Activated naive CD8-positive, alpha-beta T cell treated with anti-CD3 and anti-CD28 coated beads, Interleukin-2, amount 50 U/mL, for 16 hours (primary cell): ENCODE data around the gene BEND4.
"Not testable (repeated sequence)": the region's sequence is repeated elsewhere in the genome, so short reads cannot be mapped to it uniquely, and the experiment has no call there.

Experiments used
- DNase-seq: peaks from one replicate; pipeline ENCODE4 v3.0.0-alpha.2; 2020; ENCODE audit warnings: low read depth, low spot score

BEND4 gene

GRCh38 chr4:42152507-42153504 is at the start of gene BEND4:
TSS of gene BEND4 (minus strand) at chr4:42152655. CDS start at chr4:42152143, 512 bp downstream.
- no peak for DNase-seq

DNA sequence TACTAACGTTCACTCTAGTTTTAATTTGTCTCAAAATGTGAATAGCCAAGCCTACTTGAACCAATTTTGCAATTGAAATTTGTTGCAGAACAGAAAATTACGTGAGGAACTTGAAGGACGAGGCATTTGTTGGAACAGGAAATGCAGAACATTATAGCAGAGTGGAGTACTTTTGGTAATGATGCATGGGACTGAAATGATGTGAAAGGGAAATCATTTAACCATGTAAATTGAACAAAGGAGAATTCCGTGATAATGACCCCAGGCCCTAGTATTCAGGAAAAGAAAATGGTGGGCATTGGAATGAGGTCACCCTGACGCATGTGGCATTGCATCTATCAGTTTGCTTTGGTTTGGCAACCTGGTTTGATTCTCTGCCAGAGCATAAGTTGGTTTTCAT is 44.9 kb upstream of the BEND4 start:
- DNase-seq, result no peak

DNA sequence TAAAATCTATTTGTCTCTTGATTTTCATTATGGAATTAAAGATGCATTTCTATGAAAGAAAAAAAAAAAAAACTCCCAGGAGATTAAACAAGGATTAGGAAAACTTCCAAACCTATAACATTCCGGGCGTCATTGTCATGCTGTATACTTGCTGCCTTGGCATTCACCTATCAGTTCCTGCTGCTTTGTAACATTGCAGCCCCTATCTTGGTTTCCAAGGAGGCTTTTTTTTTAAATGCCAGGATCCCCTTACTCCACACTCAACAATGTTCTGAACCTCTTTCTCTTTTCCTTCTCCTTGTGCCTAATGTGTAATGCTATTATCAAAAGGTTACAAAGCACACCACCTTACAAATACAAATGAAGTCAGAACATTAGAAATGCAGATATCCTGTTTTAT is 20.5 kb upstream of the BEND4 start:
- DNase-seq, result no peak

DNA sequence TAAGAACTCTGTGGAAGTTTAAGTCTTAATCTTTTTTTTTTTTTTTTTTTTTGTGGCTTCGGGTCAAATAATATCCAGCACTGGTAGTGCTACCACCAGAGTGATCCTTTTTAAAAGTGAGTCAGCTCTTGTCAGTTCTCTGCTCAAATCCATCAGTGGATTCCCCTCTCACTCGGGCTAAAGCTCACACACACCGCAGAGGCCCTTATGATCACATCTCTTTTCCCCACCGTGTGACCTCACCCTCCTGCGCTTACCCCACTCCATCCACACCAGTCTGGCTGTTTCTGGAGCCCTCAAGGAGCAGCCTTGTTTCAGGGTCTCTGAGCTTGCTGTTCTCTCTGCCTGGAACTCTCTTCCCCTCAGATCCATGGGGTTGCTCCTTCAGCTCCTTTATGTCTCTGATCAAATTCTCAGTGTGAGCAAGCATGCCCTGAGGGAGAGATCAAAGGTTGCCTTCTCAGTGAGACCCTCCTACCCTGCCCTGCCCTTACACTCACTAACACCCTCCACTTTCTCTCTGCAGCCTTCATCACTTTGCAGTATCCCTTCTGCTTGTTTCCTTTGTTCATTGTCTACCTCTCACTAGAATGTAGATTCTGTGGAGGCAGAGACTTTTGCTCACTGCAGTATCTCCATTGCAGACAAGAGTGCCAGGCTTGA is 19.8 kb upstream of the BEND4 start:
- DNase-seq, result no peak

DNA sequence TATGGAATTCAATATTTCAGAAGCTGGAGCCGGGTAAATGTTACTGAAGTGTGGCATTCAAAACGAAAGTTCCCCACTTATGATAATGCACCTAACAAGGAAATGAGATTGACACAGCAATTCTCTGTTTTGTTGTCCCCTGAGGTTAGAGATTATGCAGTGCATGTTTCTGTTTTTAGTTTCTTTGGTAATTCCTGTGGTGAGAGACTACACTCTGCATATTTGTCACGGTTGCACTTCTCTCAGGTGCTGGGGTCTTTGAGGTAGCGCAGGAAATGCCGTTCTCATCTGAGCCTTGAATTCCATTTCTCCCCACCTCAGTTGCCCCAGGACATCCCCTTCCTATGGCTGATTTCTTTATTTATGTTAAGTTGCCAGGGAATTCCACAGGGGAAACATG is 15.3 kb upstream of the BEND4 start:
- no peak for DNase-seq

DNA sequence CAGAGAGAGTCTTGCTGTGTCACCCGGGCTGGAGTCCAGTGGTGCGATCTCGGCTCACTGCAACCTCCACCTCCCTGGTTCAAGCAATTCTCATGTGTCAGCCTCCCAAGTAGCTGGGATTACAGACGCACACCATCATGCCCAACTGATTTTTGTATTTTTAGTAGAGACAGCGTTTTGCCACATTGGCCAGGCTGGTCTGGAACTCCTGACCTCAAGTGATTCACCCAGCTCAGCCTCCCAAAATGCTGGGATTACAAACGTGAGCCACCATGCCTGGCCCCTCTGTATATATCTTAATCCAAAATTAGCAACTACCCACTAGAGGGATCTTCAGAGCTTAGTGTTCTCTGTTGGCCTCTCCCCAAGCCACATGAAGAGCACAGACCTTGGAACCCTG is 13.7 kb upstream of the BEND4 start:
- DNase-seq, result not testable (repeated sequence)

DNA sequence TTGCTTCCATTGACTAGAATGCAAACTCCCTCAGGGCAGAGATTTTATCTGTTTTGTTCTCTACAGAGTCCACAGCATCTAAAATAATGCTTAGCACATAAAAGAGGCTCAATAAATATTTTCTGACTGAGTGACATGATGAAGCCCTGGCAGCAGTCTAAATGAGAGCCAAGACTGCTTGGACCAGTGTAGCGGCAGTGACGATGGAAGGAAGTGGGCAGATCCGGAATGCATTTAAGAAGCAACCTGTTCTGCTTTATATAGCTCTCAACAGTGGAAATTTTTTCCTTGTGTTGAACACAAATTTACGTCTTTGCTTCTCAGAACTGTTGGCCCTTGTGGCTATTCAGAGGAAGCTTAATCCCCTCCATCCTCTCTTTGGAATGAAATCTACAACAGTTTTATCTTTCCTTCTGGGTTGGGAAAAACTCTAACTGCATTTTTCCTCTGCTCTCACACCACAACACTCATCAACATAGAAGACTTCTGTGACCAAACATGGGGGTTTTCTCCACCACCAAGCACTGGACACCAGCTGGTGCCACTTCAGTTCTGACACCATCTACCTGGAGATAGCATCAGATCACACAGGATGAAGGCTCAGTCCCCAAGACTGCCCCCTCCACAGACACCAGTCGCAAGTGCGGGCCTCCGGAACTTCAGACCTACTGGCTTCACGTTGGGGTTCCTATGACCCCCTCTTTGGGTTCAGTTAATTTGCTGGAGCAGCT is 7.0 kb upstream of the BEND4 start:
- DNase-seq, result no peak

- no peak for DNase-seq
These were observed 618 bp downstream of the BEND4 start for GRCh38 chr4:42151568-42152506.

- DNase-seq, result no peak
These were observed 1.5 kb downstream of the BEND4 start for GRCh38 chr4:42150653-42151567.

DNA sequence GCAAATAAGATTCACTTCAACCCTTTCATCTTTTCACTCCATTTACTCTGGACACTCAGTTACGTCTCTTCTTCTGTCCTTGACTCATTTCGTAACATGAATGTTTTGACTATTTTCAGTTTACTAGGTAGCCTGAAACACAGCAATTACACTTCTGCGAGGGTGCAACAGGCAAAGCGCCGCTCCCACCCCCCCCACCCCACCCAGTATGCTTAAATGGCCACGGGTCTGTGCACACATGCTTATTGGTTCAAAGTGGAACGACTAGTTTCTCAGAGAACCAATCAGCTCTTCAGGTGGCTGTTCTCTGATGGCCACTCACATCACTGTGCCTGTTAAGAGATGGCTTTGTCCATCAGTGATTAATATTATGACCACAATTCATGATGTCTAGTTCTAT is 3.5 kb downstream of the BEND4 start:
- no peak for DNase-seq

- no peak for DNase-seq
These were observed 4.0 kb downstream of the BEND4 start for GRCh38 chr4:42148425-42148824.

DNA sequence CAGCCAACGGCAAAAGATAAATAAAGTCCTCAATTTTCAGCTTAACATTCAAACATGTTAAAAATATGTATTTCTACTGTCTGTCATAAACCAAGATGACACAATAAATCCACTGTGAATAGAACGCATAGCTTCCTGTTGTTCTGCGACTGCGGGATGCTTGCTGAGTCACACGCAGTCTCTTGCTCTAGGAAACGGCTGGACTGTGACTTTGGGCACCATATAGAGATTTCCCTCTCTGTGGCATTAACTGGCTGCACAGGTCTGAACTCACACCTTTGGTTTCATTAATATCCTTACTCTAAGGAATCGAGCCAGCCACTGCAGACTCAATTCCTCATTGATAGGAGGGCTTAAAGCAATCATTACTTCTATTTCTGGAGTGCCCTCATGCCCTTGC is 8.4 kb downstream of the BEND4 start:
- no peak for DNase-seq

DNA sequence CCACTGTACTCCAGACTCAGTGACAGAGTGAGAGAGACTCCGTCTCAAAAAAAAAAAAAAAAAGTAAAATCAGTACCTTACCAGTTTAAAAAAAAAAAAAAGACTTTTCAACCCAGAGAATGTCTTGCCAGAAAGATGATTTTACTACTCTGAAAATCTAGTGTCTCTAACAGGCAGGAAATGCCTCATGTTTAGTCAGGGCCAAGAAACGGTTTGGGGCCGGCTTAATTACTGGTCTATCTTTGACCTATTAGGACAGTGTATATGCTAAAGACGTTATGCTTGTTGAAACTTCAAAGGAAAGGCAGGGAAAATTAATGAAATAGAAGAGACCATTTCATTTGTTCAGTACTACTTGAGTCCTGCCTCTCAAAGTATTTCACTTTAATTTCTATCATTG is 9.9 kb downstream of the BEND4 start:
- DNase-seq, result no peak

DNA sequence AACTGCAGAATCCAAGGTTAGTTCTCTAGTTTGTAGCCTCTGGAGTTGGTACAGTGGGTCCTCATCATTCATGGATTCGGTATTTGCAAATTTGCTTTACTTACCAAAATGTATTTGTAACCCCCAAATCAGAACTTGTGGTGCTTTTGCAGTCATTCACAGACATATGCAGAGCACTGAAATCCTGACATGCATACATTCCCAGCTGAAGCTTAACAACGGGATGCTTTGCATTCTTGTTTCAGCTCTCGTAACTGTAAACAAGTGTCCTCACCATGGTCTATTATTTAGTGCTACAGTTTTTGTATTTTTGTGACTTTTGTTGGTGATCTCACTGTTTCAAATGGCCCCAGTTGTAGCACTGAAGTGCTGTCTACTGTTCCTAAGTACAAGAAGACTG is 16.1 kb downstream of the BEND4 start:
- DNase-seq, result no peak

DNA sequence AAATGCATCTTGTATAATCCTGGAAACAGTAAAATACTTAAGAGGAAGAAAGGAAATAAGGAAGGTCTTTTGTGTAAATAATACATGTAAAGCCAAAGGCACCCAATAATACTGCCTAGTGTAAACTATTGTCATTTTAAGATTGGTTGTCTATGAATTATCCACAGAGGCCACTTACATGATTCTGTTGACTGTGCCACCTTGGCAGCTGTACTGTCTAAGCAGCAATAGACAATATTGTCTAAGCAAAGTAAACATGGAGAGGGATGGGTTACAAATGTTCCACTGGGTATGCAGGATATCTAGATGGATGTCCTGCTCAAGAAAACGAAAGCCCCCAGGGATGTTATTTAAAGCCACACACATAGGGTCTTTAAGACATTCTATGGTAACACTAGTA is 19.4 kb downstream of the BEND4 start:
- no peak for DNase-seq

GRCh38 chr4:42132099-42132498 is 20.4 kb downstream of the BEND4 start:
- DNase-seq, result no peak

GRCh38 chr4:42123071-42123644 is 29.3 kb downstream of the BEND4 start:
- DNase-seq, result no peak

DNA sequence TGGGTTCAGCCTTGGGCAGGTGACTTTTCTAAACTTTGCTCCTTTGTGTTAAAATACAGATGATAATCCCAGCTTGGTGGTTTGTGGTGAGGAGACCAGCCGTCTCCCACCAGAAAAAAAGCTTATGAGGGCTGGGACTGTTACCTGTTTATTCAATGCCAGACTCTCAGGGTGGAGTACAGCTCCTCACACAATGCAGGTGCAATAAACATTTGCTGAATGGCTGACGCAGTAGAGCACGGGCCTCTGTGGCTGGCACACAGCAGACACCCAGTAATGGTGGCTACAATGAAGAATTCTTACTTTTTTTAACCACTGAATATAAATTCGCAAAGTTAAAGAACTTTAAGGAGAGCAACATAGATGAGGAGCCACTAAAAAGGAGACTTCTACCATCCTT is 30.2 kb downstream of the BEND4 start:
- no peak for DNase-seq

GRCh38 chr4:42119886-42120285 is 32.6 kb downstream of the BEND4 start:
- DNase-seq, result no peak

GRCh38 chr4:42112846-42113245 is 39.6 kb downstream of the BEND4 start:
- DNase-seq, result no peak
